Bladder microvascular endothelial cell (primary cell): ENCODE measurements around the gene ARHGEF40. TPM values are rescaled to one million over a fixed set of nuclear protein-coding genes. Genes with fewer than 3 reads are reported as not detected.

Experiments used
- total RNA-seq: library from RNA; depleted of rRNA; stranded (reverse); fragments of >200 nt; gene quantifications from 2 replicates; pipeline ENCODE4 v1.2.3, GENCODE V29; 2014

Gene ARHGEF40
- total RNA-seq = 3.1 and 9.9 TPM in 2 replicates

DNA sequence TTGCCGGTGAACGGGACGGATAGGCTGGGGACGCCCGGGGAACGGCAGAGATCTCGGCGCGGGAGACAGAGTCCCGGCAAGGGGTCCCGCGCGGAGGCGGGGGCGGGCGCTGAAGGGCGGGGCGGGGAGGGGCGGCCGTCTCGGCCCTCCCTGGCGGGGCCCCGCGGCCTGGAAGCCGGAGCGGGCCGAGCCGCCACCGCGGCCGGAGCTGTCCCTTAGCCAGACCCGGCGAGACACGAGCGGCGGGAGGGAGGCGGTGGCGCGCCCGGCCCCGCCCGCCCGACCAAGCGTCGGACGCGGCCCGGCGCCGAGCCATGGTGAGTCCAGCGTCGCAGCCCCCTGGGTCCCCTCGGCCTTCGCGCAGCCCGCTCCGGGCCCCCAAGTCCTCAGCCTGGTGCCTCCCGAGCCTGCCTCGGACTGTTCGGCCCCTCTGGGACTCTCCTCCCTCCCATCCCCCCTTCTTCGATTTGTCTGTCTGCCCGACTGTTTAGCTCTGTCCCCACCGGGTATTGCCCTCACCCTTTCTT lies at the start of gene ARHGEF40:
ARHGEF40 (plus strand) TSS at position 222 of the 527 bp plus-strand sequence; CDS start at position 315, 93 bp downstream.

GRCh38 chr14:21024585-21025370 lies 45.3 kb upstream of the ARHGEF40 start, which contains the start of gene NDRG2:
NDRG2 (minus strand) TSS chr14:21025061; CDS start chr14:21023315, 1,746 bp downstream.

DNA sequence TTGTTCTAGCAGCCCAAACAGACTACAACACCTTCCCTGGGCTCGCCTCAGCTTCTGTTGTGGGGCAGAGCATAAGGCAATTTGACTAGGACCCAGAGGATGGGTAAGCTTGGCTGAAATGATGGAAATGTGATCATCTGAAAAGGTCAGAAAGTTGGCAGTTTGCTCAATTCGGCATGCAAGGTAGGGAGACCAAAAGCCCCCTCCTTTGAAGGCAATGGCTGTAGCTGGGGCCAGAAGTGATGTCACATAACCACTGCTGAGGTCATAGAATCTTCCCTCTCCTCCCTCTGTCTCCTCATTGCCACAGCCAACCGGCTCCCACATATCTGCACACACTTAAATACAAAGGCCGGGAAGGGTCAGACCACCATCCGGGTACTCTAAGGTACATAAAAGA lies 40.2 kb upstream of the ARHGEF40 start, which contains the start of gene TPPP2:
TPPP2 (plus strand) TSS at position 301 of the 400 bp plus-strand sequence. CDS start 365 bp downstream, outside the sequence.

GRCh38 chr14:21034707-21035106 lies 35.4 kb upstream of the ARHGEF40 start, which contains the start of gene RNASE13:
RNASE13 (minus strand) TSS chr14:21034807; CDS start chr14:21034288, 519 bp downstream.

GRCh38 chr14:21041676-21042433 lies 28.2 kb upstream of the ARHGEF40 start, which contains the start of gene RNASE7:
RNASE7 (plus strand) TSS chr14:21042362; CDS start chr14:21042993, 631 bp downstream.

GRCh38 chr14:21057803-21058675 lies 12.1 kb upstream of the ARHGEF40 start, which contains the start of gene RNASE8:
RNASE8 (plus strand) TSS chr14:21057822; CDS start chr14:21057893, 71 bp downstream.

GRCh38 chr14:21098076-21098891 lies 28.2 kb downstream of the ARHGEF40 start, which contains the start of gene ZNF219:
ZNF219 (minus strand) TSS chr14:21098655; CDS start chr14:21093591, 5,064 bp downstream.

DNA sequence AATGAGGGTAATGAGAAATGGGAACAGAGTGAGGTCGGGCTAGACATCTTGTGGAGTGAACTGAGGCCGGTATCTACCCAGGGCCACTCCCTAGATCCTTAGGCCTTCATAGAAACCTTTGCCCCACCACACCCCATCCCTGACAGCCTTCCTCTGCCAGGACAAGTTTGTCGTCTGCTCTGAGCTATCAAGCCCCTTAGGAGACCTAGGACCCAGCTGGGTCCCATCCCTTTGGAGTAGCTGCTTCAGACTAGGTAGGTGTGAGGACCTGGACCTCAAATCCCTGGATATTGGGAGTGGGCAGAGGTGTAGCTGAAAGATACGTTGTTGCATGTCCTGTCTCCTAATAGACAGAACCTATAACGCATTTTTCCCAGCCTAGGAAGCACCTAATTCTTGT lies 30.8 kb downstream of the ARHGEF40 start, which contains the start of gene TMEM253:
TMEM253 (plus strand) TSS at position 136 of the 400 bp plus-strand sequence. CDS start 278 bp downstream, outside the sequence.

Other genes with a start within 250 kb of the ARHGEF40 start
- gene RNASE3, start 178.9 kb upstream of the ARHGEF40 start, total RNA-seq = not detected in 2 replicates
- gene RNASE2, start 114.8 kb upstream of the ARHGEF40 start, total RNA-seq = not detected in 2 replicates
- 20.6 and 22.3 TPM in 2 replicates for gene METTL17, start 80.3 kb upstream of the ARHGEF40 start, total RNA-seq
- not detected in 2 replicates for gene SLC39A2, start 71.0 kb upstream of the ARHGEF40 start, total RNA-seq
- gene NDRG2, start 45.2 kb upstream of the ARHGEF40 start, total RNA-seq = 0.65 and 1.5 TPM in 2 replicates
- not detected in 2 replicates for gene TPPP2, start 40.1 kb upstream of the ARHGEF40 start, total RNA-seq
- gene RNASE13, start 35.5 kb upstream of the ARHGEF40 start, total RNA-seq = not detected in 2 replicates
- gene RNASE7, start 27.9 kb upstream of the ARHGEF40 start, total RNA-seq = not detected in 2 replicates
- gene RNASE8, start 12.5 kb upstream of the ARHGEF40 start, total RNA-seq = not detected in 2 replicates
- 3.2 and 5.2 TPM in 2 replicates for gene ZNF219, start 28.4 kb downstream of the ARHGEF40 start, total RNA-seq
- 0.13 TPM in 1 of 2 replicates, not detected in the other for gene TMEM253, start 30.8 kb downstream of the ARHGEF40 start, total RNA-seq
- gene OR5AU1, start 85.8 kb downstream of the ARHGEF40 start, total RNA-seq = not detected in 2 replicates
- 659 and 666 TPM in 2 replicates for gene HNRNPC, start 199.1 kb downstream of the ARHGEF40 start, total RNA-seq
- gene RPGRIP1, start 209.8 kb downstream of the ARHGEF40 start, total RNA-seq = under 0.01 and 0.19 TPM in 2 replicates